ENCODE results near the gene LGALS14.
"Not testable (repeated sequence)": the region's sequence is repeated elsewhere in the genome, so short reads cannot be mapped to it uniquely, and the experiment has no call there.

The LGALS14 gene

DNA sequence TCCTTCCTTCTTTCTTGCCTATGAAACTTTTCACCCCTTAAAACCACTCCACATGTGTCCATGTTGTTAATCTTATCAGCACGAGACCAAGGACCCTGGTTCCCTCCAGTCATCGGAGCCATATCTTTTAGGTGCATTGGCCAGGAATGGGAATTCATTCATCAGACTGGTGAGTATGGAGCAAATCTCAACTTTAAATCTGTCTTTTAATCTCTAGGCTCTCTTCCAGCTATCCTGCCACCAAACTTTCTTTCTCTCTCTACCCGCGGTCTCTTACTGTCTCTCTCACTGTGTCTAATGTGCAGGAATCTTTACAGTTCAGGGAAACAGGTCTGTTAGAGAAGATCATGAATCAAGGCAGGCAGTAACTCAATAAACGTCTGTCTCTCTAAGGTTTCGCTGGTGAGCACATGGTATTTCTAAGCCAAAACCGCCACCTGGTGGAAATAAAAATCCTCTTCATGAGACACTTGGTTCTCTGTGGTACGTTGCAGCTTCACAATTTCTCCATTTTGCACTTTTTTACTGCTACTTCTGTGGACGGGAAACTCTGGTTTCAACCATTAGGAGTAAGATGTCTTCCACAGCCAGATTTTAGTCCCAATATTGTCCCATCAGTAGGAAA, 32.4 kb upstream of the LGALS14 start:
- H3K4me3 ChIP-seq (ENCODE audit: low read depth, low read length), result no peak overlapping the region
- TF ChIP-seq, protein P1, sequence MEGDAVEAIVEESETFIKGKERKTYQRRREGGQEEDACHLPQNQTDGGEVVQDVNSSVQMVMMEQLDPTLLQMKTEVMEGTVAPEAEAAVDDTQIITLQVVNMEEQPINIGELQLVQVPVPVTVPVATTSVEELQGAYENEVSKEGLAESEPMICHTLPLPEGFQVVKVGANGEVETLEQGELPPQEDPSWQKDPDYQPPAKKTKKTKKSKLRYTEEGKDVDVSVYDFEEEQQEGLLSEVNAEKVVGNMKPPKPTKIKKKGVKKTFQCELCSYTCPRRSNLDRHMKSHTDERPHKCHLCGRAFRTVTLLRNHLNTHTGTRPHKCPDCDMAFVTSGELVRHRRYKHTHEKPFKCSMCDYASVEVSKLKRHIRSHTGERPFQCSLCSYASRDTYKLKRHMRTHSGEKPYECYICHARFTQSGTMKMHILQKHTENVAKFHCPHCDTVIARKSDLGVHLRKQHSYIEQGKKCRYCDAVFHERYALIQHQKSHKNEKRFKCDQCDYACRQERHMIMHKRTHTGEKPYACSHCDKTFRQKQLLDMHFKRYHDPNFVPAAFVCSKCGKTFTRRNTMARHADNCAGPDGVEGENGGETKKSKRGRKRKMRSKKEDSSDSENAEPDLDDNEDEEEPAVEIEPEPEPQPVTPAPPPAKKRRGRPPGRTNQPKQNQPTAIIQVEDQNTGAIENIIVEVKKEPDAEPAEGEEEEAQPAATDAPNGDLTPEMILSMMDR (IDR thresholded peaks at IDR 0.05; ENCODE audit: insufficient read depth, low read depth, low read length, missing control alignments), result peak; percentile 56
- peak; percentile 82 for DNase-seq (ENCODE audit: low read depth)

DNA sequence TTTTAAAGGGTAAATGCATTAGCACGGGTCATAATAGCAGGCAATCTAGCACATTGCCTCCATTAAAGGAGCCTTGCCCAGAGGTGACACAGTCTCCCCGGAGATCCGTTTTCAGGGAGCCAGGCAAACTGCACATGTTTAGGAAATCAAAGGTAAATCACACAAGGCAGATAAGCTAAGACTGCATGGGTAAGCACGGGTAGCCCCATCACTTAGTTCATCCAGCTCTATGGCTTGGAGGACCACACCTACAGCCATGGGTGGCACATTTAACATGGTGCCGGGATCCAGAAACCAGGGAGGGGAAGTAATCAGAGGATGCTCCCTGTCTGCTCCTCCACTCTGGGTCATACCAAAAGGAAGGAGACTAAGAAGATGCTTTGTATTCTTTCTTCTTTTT, 31.8 kb upstream of the LGALS14 start:
- DNase-seq (ENCODE audit: low read depth), result no peak

DNA sequence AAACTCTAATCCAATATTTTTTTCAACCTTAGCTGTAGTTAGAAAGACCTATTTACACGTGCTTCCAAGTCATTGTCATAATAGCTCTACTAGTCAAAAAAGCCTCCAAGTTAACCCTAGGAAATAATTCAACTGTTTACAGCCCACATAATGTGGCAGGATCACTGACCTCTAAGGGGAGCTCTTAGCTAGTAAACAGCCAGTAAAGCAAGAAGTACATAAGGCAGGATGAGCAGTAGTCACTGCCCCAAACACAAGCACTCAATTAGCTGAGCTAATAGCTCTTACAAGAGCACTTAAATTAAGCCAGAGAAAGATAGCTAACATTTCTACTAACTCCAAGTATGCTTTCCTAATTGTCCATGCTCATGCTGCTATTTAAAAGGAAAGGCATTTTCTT, 30.4 kb upstream of the LGALS14 start:
- H3K4me3 ChIP-seq (ENCODE audit: low read depth, low read length), result not testable (repeated sequence)
- TF ChIP-seq, protein P1 (IDR thresholded peaks at IDR 0.05; ENCODE audit: insufficient read depth, low read depth, low read length, missing control alignments), result peak; percentile 49
- DNase-seq (ENCODE audit: low read depth), result peak; percentile 77

More for the DNA sequence above, 31.8 kb upstream of the LGALS14 start:
- H3K4me3 ChIP-seq (ENCODE audit: low read depth, low read length), result no peak overlapping the region
- TF ChIP-seq, protein P1 (IDR thresholded peaks at IDR 0.05; ENCODE audit: insufficient read depth, low read depth, low read length, missing control alignments), result no peak

DNA sequence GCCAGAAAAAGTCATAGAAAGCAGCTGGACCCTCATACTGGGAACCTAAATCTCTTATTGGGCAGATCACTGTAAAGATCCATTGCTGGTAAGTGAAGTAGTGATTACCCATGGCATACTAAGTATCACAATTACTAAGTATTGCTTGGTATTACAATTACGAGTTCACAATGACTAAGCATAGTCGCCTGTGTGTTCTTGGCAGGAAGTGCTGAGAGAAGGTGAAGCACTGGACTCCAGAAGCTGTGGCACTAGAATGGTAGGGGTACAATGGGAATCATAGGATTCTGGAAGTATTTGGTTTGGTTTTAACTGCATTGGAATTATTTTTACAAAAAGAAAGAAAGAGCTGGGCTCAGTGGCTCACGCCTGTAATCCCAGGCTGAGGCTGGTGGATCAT, 28.3 kb upstream of the LGALS14 start:
- H3K4me3 ChIP-seq (ENCODE audit: low read depth, low read length), result no peak overlapping the region
- peak; percentile 83 for DNase-seq (ENCODE audit: low read depth)

GRCh38 chr19:39677961-39678889, 26.1 kb upstream of the LGALS14 start:
- peak overlapping the region; percentile 51 for H3K4me3 ChIP-seq (ENCODE audit: low read depth, low read length)
- TF ChIP-seq, protein P1 (IDR thresholded peaks at IDR 0.05; ENCODE audit: insufficient read depth, low read depth, low read length, missing control alignments), result no peak
- peak; percentile 53 for DNase-seq (ENCODE audit: low read depth)

More for the DNA sequence above, 28.3 kb upstream of the LGALS14 start:
- TF ChIP-seq, protein P1 (IDR thresholded peaks at IDR 0.05; ENCODE audit: insufficient read depth, low read depth, low read length, missing control alignments), result no peak

DNA sequence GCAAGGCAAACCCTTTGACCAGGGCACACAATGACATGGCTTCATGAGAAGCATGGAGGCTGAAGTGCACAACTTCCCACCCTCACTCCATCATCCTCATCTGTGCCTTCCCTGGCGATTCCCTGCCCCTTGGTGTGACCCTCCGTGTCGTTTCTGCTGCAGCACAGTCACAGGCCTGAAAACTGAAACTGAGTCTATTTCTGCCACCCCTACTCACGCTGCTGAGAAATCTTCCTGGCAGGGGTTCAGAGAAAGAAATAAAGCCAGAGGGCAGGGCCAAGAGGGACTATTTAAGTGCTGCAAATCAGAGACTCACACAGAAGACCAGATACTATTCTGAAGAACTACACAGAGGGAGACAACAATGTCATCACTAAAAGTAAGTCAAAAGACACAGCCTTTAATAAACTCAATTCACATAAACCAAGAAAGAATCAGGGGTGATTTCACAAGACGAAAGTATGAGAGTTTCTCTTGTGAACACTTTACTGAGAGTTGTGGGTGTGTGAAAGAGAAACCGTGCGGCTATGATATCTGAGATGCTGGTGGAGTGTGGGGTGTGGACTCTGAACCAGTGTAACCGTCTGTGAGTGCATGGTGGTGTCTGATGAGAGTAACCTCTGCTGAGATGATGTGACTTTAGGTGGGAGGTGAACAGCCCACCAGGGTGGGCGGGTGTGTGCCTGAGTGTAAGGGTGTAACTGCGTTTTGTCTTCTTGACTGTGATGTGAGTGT, 25.1 kb upstream of the LGALS14 start:
- DNase-seq (ENCODE audit: low read depth), result peak; percentile 93
- TF ChIP-seq, protein P1 (IDR thresholded peaks at IDR 0.05; ENCODE audit: insufficient read depth, low read depth, low read length, missing control alignments), result no peak
- H3K4me3 ChIP-seq (ENCODE audit: low read depth, low read length), result peak overlapping the region; percentile 51

All from GM12865 (cell line).